NCI-H1694 treated with DMSO at 0.1 percent for 48 hours (cell line): ENCODE data around the gene TXNRD2.
A peak's percentile ranks its signal among the peaks of the same experiment; 100 is the strongest.

Experiments used
- DNase-seq: peaks from one replicate; lab custom pipeline; 2025; lab: John Stamatoyannopoulos, UW

TXNRD2 gene

GRCh38 chr22:19979712-19980493, 38.3 kb upstream of the TXNRD2 start:
- no peak for DNase-seq

DNA sequence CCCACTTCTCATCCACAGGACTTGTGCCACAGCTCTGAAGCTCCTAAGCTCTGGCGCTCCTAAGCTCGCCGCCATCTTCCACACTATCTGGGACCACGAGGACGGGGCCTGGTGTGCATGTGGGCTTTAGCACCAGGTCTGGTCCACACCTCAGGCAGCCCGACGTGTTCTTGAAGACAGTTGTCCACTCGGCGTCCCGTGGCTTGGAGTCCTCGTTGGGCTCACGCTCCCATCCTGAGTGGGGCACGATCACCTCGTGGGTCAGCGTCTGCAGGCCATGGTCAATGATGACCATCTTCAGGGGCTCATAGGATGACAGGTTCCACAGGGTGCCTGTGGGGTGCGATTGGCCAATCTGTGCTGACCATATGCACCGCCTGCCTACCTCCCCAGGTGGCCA, 37.1 kb upstream of the TXNRD2 start:
- no peak for DNase-seq

DNA sequence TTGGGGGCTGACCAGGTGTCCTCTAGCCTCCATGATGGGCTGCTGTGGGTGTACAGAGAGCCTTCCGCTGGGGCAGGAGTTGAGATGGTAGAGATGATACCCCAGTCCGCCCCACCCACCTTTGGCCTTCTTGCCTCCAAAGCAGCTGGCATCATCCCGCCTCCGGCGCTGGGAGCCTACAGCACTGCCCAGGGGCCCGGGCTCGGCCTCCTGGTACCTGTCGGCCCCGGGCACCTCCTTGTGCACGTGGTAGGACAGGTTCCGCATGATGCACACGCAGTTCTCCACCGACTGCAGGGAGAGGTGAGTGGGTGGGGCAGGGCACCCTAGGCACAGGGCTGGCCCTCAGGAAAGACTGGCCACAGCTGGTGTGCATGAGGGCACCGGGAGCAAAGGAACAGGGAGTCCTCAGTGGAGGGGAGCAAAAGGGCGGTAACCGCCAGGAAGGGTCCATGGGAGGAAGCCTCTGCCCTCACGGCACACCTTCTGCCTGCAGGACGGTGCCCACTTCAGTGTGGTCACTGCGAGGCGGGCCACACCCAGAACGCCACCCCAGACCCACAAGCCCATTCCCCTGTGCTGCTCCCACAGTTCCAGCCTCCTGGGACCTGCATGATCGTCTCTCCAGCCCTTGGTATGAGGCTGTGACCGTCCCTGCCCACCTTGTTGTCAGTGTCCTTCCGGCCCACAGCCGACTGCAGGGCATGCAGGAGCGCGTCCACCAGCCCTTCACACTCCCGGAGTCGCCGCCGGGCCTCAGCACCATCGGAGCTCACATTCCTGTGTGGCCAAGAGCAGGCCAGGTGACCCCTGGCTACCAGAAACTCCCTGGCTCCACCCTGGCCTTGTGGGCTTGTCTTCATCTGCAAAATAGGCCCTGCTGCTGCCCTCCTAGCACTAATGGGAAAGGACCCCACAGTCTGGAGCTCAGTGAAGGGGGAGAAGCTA, 36.0 kb upstream of the TXNRD2 start:
- no peak for DNase-seq

- no peak for DNase-seq
Observed at GRCh38 chr22:19976671-19977070, 35.1 kb upstream of the TXNRD2 start.

- DNase-seq = no peak
Observed at GRCh38 chr22:19975707-19976035, 34.1 kb upstream of the TXNRD2 start.

- DNase-seq = no peak
Observed at GRCh38 chr22:19974935-19975706, 33.5 kb upstream of the TXNRD2 start.

DNA sequence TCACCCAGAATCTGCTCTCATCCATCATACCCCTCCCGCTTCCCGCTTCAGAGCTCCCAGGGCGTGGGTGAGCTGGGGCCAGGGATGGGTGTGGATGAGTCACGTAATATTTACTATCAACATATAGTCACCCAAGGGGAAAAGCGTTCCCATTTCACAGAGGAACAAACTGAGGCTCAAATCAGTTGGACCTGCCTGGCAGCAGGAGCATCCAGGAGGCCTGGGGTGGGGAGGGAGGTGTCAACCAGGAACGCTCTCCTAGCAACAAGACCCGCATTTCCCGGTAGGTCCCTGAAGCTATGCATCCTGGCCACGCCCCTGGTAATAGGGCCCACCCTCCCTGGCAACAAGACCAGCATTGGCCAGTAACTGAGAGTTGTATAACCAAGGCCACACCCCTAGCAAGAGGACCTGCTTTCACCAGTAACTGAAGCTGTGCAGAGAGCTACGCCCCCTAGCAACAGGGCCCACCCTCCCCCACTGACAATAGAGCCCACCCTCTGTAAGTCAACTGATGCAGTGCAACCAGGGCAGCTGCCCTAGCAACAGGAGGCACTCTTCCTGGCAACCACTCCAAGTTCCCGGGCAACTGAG, 32.7 kb upstream of the TXNRD2 start:
- peak; percentile 77 for DNase-seq

GRCh38 chr22:19973551-19974267, 32.1 kb upstream of the TXNRD2 start:
- no peak for DNase-seq

GRCh38 chr22:19972652-19973550, 31.3 kb upstream of the TXNRD2 start:
- DNase-seq = no peak

GRCh38 chr22:19972251-19972650, 30.6 kb upstream of the TXNRD2 start:
- no peak for DNase-seq

DNA sequence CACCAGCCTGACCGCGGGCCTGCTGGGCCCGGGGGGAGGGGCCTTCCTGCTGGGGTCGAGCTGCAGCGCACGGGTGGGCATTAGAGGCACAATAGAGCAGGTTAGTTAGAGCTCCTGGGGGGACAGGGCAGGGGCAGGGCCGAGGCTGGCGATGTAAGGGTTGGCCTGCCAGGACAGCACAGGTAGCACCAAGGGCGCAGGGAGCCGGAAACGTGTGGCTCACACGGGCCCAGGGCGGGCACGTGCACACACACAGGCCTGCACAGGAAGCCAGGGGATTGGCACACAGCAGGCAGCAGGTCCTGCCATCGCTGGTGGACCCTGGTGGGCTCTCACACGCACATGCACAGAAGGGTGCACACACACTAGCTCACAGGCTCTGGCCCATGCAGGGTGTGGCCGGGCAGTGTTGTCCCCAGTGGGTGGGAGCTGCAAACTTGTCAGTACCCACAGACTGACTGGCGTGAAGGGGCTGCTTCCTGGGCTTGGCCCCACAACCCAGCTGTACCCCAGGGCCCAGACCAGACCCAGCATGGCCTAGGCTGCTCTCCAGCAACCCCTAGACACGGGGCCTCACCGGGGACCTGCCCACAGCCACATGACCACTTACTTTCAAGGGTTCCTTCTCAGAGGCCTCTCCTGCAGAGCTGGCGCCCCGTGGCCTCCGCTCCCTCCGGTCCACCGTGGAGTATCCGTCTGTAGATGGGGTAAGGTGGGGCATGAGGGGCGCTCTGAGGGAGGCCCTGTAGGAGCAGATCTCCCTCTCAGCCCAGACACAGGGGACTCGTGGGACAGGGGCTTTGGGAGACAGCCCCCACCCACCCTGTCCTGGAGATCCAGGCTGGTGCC, 29.9 kb upstream of the TXNRD2 start:
- DNase-seq = no peak

DNA sequence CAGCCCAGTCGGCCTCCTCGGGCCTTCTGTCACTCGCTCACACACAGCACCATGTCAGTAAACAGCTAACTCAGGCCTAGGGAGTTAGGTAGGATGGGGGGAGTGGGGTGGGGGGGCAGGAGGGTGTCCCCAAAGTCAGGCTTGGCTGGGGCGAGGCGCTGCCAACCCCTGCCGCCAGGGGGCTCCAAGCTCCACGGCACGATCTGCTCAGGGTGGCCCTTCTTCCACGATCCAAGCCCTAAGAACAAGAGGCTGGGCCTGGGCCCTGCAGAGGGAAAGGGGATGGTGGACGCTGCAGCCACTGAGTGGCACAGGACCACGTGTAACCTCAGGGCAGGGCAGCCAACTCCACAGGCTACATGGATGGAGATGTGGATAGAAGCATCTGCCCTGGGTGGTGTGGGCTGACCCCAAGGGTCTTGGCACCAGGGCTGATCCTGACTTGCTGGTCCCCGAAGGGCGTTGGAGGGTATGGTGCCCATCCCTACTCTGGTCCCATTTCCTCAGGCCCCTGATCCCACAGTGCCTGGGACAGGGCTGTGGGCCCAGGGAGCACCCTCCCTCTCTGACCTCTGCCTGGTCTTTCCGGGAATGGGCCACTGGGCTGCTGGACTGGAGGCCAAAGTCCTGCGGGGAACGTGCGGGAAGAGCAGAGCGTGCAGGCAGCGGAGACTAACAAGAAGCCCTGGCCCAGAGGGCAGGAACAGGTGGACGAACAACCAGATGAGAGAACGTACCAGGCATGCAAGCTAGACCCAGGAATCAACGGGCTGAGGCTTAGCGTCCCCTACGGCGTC, 29.1 kb upstream of the TXNRD2 start:
- DNase-seq = no peak

DNA sequence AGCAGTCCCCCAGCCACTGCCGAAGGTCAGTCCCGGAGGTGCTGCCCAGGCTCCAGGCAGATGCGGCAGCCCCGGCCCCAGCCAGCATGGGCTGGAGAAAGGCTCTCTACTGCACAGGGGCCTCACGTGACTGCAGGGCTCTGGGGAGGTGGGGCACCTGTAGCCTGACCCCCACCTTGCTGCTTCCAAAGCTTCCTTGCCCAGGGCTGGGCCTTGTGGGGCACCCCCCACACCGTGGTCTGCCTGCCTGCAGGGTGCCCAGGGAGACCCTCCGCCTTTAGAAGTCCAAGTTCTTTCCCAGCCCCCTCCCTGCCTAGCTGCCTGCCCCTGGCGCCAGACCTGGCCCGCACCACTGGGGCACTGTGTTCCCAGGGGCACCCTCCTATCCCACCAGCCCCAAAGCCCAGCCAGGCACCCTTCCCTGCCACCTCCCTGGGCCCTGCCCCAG, 28.4 kb upstream of the TXNRD2 start:
- no peak for DNase-seq

GRCh38 chr22:19969141-19969928, 27.7 kb upstream of the TXNRD2 start:
- DNase-seq = no peak

GRCh38 chr22:19968450-19968891, 26.9 kb upstream of the TXNRD2 start:
- DNase-seq = no peak

GRCh38 chr22:19967850-19968449, 26.3 kb upstream of the TXNRD2 start:
- no peak for DNase-seq
